ENCODE results near the gene SUN5.
"Not testable (repeated sequence)": the region's sequence is repeated elsewhere in the genome, so short reads cannot be mapped to it uniquely, and the experiment has no call there.

The SUN5 gene

DNA sequence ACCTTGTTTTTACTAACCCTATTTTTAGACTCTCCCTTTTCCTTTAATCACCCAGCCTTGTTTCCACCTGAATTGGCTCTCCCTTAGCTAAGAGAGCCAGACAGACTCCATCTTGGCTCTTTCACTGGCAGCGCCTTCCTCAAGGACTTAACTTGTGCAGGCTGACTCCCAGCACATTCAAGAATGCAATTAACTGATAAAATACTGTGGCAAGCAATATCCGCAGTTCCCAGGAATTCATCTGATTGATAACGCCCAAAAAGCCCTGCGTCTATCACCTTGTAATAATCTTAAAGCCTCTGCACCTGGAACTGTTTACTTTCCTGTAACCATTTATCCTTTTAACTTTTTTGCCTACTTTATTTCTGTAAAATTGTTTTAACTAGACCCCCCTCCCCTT is 29.1 kb downstream of the SUN5 start:
- not testable (repeated sequence) for DNase-seq

GRCh38 chr20:32974204-32975064 is 29.8 kb downstream of the SUN5 start:
- DNase-seq: not testable (repeated sequence)

GRCh38 chr20:32973077-32973717 is 31.0 kb downstream of the SUN5 start:
- no peak for DNase-seq

DNA sequence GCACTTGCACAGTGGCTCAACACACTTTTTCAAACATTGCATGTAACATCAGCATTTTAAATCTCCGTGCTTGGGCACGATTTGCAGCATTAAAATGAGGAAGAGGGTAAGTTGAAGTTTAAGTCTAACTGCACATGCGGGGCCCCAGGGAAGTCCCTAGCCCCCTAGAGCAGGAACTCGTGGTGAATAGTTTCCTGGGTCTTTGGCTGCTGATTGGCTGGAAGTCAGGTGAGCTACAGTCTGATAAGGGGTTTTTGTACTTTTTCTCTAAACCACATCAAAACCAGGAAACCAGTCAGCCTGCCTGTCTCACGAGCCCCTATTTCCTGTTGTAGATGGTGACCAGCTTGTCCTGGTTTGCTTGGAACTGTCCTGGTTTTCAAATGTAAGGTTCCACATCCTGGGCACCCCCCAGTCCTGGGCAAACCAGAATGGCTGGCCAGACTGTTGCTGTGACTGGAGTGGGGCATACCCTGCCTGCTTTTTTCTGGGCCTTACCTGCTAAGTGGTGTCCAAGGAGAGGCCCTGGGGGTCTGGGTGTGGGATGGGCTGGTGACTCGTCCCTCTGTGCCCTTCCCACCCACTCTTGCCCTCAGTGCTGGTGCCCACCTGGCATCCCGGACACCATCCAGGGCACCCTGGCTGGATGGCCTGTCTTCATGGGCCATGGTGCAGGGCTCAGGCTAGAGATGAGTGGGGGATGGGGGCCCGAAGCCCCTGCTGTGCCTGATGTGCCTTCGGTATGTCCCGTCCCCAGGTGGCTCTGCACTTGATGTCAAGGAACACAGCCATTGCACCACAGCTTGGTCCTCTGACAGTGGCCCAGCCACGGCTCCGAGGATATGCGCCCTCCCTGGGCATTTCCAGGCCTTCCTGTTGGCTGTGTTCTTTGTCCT is 31.8 kb downstream of the SUN5 start:
- no peak for DNase-seq

DNA sequence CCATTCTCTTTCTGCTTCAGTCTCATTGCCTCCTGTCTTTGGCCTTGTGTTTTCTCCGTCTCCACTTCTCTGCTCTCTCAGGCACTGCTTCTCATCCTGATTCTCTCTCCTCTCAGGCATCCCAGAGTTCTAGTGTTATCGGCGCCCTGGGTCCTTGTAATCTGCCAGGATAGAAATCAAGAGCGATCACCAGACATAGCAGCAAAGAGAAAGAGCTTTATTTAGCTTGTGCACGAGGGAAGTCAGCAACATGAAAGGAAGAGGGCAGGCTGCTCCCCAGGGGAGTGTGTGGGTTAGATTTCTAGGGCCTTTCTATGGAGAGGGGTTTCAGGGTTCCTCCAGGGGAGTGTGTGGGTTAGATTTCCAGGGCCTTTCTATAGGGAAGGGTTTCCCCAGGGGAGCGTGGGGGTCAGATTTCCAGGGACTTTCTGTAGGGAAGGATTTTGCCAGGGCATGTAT is 32.5 kb downstream of the SUN5 start:
- DNase-seq: no peak

- DNase-seq: no peak
These were observed 33.3 kb downstream of the SUN5 start for GRCh38 chr20:32970973-32971300.

- no peak for DNase-seq
These were observed 33.9 kb downstream of the SUN5 start for GRCh38 chr20:32970115-32970972.

DNA sequence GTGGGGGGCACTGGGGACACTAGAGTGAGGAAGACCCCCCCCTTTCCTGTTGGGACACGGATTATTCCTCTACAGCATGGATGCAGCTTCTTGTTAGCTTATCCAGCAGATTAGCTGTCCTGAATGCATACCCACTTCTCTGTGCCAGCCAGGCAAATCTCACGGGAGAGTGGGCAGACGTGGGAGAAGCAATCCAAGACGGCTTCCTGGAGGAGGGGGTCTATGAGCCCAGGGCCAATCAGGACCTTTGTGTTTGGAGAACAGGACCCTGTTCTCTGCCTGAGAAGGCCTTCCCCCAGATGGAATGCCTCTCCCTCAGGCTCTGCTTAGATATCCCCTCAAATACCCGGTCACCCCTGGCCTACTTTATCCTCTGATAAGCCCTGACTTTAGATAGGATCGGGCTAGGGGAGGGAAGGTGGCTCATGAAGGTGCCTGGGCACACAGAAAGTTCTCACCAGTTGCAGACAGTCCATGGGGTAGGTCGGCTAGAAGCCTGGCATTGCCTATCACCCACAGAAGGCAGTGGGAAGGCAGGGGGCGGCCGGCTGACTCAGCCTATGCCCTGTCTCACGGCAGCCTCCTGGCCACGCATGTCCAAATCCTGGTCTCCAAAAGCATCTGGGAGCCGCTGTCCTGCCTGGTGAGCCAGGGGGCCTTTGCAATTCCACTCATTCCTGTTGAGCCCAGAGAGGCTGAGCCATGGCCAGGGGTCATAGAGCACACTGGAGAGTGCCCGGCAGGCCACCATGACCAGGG is 34.7 kb downstream of the SUN5 start:
- no peak for DNase-seq

- no peak for DNase-seq
These were observed 35.6 kb downstream of the SUN5 start for GRCh38 chr20:32968478-32969241.

GRCh38 chr20:32967961-32968457 is 36.2 kb downstream of the SUN5 start:
- no peak for DNase-seq

GRCh38 chr20:32966881-32967781 is 37.1 kb downstream of the SUN5 start:
- DNase-seq: no peak

- no peak for DNase-seq
These were observed 37.9 kb downstream of the SUN5 start for GRCh38 chr20:32966382-32966781.

- DNase-seq: no peak
These were observed 38.5 kb downstream of the SUN5 start for GRCh38 chr20:32965581-32966373.

- DNase-seq: no peak
These were observed 39.1 kb downstream of the SUN5 start for GRCh38 chr20:32965115-32965514.

DNA sequence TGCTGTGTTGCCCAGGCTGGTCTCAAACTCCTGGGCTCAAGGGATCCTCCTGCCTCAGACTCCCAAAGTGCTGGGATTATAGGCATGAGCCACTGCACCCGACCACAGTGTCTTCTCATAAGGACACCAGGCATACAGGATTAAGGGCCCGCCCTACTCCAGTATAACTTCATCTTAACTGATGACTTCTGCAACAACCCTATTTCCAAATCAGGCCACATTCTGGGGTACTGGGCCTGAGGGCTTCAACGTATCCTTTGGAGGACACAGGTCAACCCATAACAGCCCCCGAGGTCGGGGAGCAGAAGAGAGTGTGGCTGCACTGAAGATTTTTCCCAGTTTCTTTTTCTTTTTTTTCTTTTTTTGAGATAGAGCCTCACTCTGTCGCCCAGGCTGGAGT is 39.7 kb downstream of the SUN5 start:
- DNase-seq: no peak

GRCh38 chr20:32963176-32963575 is 41.1 kb downstream of the SUN5 start:
- DNase-seq: no peak

DNA sequence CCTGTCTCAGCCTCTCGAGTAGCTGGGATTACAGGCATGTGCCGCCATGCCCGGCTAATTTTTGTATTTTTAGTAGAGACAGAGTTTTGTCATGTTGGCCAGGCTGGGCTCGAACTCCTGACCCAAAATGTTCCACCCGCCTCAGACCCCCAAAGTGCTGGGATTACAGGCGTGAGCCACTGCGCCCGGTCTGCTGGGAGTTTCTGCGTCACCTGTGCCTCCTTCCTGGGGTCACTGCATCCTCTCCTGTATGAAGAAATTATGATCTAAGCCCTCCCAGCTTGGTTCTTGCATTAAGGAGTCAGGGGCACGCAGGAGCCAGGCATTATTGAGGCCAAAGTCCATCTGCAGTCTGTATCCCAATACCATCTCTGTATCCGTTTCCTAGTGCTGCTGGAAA is 41.6 kb downstream of the SUN5 start:
- not testable (repeated sequence) for DNase-seq

DNA sequence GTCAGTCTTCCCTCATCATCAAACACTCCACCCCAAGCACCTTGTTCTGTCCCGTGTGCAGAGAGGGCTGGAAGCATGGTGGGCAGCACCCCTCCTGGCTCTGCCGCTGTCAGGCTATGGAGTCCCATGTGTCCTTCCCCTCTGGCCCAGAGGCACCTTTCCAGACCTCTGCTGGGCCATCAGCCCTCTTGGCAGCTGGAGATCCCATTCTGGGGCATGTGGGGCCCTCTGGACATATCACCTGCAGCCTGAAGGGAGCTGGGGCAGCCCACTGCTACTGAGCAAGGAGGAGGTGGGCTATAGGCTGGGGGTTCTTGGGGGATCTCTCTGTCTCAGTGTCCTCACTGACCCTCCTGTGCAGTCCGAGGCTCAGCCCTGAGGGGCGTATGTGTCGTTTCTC is 42.2 kb downstream of the SUN5 start:
- no peak for DNase-seq
